HEK293 (cell line): Measurements from ENCODE around the gene EMD.

Experiments
- EGR2 ChIP-seq: fragments of 450-650 bp; formaldehyde crosslinking; IDR thresholded peaks from 2 replicates; pipeline ENCODE4 v1.5.1; 2016; ENCODE audit warnings: low read depth, missing biosample characterization, missing genetic modification characterization
- GLI2 ChIP-seq: fragments of 450-650 bp; formaldehyde crosslinking; IDR thresholded peaks from 2 replicates; pipeline ENCODE4; 2017; ENCODE audit warnings: missing biosample characterization, missing genetic modification characterization, low read depth, borderline replicate concordance
- GLIS1 ChIP-seq: fragments of 450-650 bp; formaldehyde crosslinking; IDR thresholded peaks from 2 replicates; pipeline ENCODE4 v1.5.1; 2016; ENCODE audit warnings: missing biosample characterization, missing genetic modification characterization
- HOXC10 ChIP-seq: sonication (generic); formaldehyde crosslinking; IDR thresholded peaks from 2 replicates; pipeline ENCODE4 v1.8.1; 2023; ENCODE audit warnings: mild to moderate bottlenecking, missing genetic modification reagents
- KLF8 ChIP-seq: fragments of 450-650 bp; formaldehyde crosslinking; IDR thresholded peaks from 2 replicates; pipeline ENCODE4 v1.5.1; 2016; ENCODE audit warnings: missing biosample characterization, missing genetic modification characterization
- PRDM2 ChIP-seq: fragments of 450-650 bp; formaldehyde crosslinking; IDR thresholded peaks from 2 replicates; pipeline ENCODE4 v1.5.1; 2016; ENCODE audit warnings: missing biosample characterization, missing genetic modification characterization, borderline replicate concordance
- SP2 ChIP-seq: fragments of 450-650 bp; formaldehyde crosslinking; IDR thresholded peaks from 2 replicates; pipeline ENCODE4 v1.5.1; 2016; ENCODE audit warnings: missing biosample characterization, missing genetic modification characterization
- SP7 ChIP-seq: fragments of 450-650 bp; formaldehyde crosslinking; IDR thresholded peaks from 2 replicates; pipeline ENCODE4 v1.5.1; 2016; ENCODE audit warnings: missing biosample characterization, missing genetic modification characterization
- ZBTB6 ChIP-seq: fragments of 450-650 bp; formaldehyde crosslinking; IDR thresholded peaks from 2 replicates; pipeline ENCODE4 v1.5.1; 2017; ENCODE audit warnings: missing biosample characterization, missing genetic modification characterization
- ZBTB8A ChIP-seq: fragments of 450-650 bp; formaldehyde crosslinking; IDR thresholded peaks from 2 replicates; pipeline ENCODE4 v1.5.1; 2016; ENCODE audit warnings: missing biosample characterization, missing genetic modification characterization
- ZFP69B ChIP-seq: fragments of 450-650 bp; formaldehyde crosslinking; IDR thresholded peaks from 2 replicates; pipeline ENCODE4 v1.5.1; 2016; ENCODE audit warnings: missing biosample characterization, missing genetic modification characterization
- ZIC2 ChIP-seq: fragments of 450-650 bp; formaldehyde crosslinking; IDR thresholded peaks from 2 replicates; pipeline ENCODE4 v1.5.1; 2016; ENCODE audit warnings: missing biosample characterization, missing genetic modification characterization
- ZNF133 ChIP-seq: fragments of 450-650 bp; formaldehyde crosslinking; IDR thresholded peaks from 2 replicates; pipeline ENCODE4 v1.5.1; 2016; ENCODE audit warnings: missing biosample characterization, missing genetic modification characterization
- ZNF202 ChIP-seq: fragments of 450-650 bp; formaldehyde crosslinking; IDR thresholded peaks from 2 replicates; pipeline ENCODE4 v1.5.1; 2016; ENCODE audit warnings: missing biosample characterization, missing genetic modification characterization, borderline replicate concordance
- ZNF214 ChIP-seq: fragments of 450-650 bp; formaldehyde crosslinking; IDR thresholded peaks from 2 replicates; pipeline ENCODE4 v1.5.1; 2017; ENCODE audit warnings: missing biosample characterization, mild to moderate bottlenecking, missing genetic modification characterization, borderline replicate concordance
- ZNF350 ChIP-seq: fragments of 450-650 bp; formaldehyde crosslinking; IDR thresholded peaks from 2 replicates; pipeline ENCODE4 v1.5.0; 2017; ENCODE audit warnings: missing biosample characterization, mild to moderate bottlenecking, missing genetic modification characterization
- ZNF391 ChIP-seq: fragments of 450-650 bp; formaldehyde crosslinking; IDR thresholded peaks from 2 replicates; pipeline ENCODE4 v1.5.1; 2016; ENCODE audit warnings: low read depth, missing biosample characterization, missing genetic modification characterization, borderline replicate concordance
- ZNF473 ChIP-seq: fragments of 450-650 bp; formaldehyde crosslinking; IDR thresholded peaks from 2 replicates; pipeline ENCODE4 v1.5.1; 2017; ENCODE audit warnings: missing biosample characterization, missing genetic modification characterization
- ZNF513 ChIP-seq: fragments of 450-650 bp; IDR thresholded peaks from 2 replicates; pipeline ENCODE4 v1.5.1; 2018; ENCODE audit warnings: missing biosample characterization, missing genetic modification characterization
- ZNF623 ChIP-seq: fragments of 450-650 bp; formaldehyde crosslinking; IDR thresholded peaks from 2 replicates; pipeline ENCODE4 v1.5.1; 2016; ENCODE audit warnings: missing biosample characterization, missing genetic modification characterization
- ZSCAN18 ChIP-seq: fragments of 450-650 bp; formaldehyde crosslinking; IDR thresholded peaks from 2 replicates; pipeline ENCODE4 v1.5.1; 2016; ENCODE audit warnings: missing biosample characterization, missing genetic modification characterization
- ZSCAN23 ChIP-seq: fragments of 450-650 bp; formaldehyde crosslinking; IDR thresholded peaks from 2 replicates; pipeline ENCODE4 v1.5.1; 2016; ENCODE audit warnings: missing biosample characterization, missing genetic modification characterization

Gene EMD

GRCh38 chrX:154378059-154378798 is 866 bp upstream of the EMD start (continued):
- TF ChIP-seq PRDM2: no peak
- peak; percentile 57 for TF ChIP-seq ZIC2 (tag by site-specific recombination)
- peak; percentile 89 for TF ChIP-seq ZBTB8A
- TF ChIP-seq ZSCAN18 (tag by site-specific recombination): no peak
- TF ChIP-seq ZFP69B (tag by site-specific recombination): no peak; the same call in 1 of the 2 replicates
- TF ChIP-seq EGR2 (tag by site-specific recombination): peak; percentile 89
- TF ChIP-seq GLI2: no peak
- peak; percentile 60 for TF ChIP-seq GLIS1 (tag by site-specific recombination)
- peak; percentile 23 for TF ChIP-seq SP7 (tag by site-specific recombination)
- 0 out of 2 replicates have a peak, but pooled peaks have one; percentile 29 for TF ChIP-seq ZBTB6 (tag by site-specific recombination)
- TF ChIP-seq KLF8 (tag by site-specific recombination): peak; percentile 4; the same call in 1 of the 2 replicates
- no peak for TF ChIP-seq ZNF513 (tag by site-specific recombination)
- TF ChIP-seq HOXC10 (CRISPR knock-in tag): no peak
- no peak for TF ChIP-seq ZNF214 (tag by site-specific recombination)
- TF ChIP-seq ZNF350 (tag by site-specific recombination): no peak
- TF ChIP-seq ZNF473 (tag by site-specific recombination): no peak
- no peak for TF ChIP-seq ZNF391 (tag by site-specific recombination)
- TF ChIP-seq ZNF133: no peak
- no peak for TF ChIP-seq ZSCAN23
- TF ChIP-seq ZNF623 (tag by site-specific recombination): no peak
- no peak for TF ChIP-seq SP2 (tag by site-specific recombination)
- no peak for TF ChIP-seq ZNF202 (tag by site-specific recombination)
